AG08395 (cell line): ENCODE data around the gene CLDN9.

Source experiments
- DNase-seq: peaks from one replicate; pipeline ENCODE4 v3.0.0; 2012; ENCODE audit warnings: mixed read lengths, low spot score

Gene CLDN9, protein sequence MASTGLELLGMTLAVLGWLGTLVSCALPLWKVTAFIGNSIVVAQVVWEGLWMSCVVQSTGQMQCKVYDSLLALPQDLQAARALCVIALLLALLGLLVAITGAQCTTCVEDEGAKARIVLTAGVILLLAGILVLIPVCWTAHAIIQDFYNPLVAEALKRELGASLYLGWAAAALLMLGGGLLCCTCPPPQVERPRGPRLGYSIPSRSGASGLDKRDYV

DNA sequence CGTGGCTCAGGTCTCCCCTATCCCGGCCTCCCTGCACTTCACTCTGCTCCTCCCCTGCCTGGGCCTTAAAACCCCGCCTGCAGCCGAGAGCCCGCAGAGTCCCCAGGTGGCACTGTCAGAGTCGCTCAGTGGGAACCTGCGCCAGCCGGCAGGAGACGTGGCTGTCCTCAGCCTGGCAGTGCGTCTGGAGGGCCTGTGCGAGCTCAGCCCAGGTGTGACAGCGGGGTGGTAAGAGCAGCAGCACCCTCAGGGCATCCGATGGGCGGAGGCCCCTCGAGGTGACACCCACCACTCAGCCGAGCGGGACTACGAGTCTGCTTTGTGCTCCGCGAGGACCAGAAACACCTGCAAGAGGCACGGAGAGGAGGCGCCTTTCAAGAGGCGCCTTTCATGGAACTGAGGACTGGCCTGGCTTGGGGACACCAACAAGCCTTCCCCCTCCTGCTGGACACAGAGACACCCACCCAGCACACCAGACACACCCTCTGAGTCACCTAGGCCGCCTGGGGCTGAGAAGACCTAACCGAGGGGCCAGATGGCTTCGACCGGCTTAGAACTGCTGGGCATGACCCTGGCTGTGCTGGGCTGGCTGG lies at the start of gene CLDN9:
Gene CLDN9 (plus strand): TSS at position 96 of the 593 bp plus-strand sequence. CDS start 440 bp downstream, at position 536.
- no peak for DNase-seq

- DNase-seq = no peak
These were observed 49.5 kb upstream of the CLDN9 start for GRCh38 chr16:2963074-2963722.

- no peak for DNase-seq
These were observed 48.8 kb upstream of the CLDN9 start, which contains the start of gene KREMEN2 for GRCh38 chr16:2963723-2964474. Gene KREMEN2, plus strand, starts transcription at chr16:2964275. Its CDS starts 246 bp downstream, at chr16:2964521.

GRCh38 chr16:2964475-2965336 lies 48.0 kb upstream of the CLDN9 start:
- no peak for DNase-seq

DNA sequence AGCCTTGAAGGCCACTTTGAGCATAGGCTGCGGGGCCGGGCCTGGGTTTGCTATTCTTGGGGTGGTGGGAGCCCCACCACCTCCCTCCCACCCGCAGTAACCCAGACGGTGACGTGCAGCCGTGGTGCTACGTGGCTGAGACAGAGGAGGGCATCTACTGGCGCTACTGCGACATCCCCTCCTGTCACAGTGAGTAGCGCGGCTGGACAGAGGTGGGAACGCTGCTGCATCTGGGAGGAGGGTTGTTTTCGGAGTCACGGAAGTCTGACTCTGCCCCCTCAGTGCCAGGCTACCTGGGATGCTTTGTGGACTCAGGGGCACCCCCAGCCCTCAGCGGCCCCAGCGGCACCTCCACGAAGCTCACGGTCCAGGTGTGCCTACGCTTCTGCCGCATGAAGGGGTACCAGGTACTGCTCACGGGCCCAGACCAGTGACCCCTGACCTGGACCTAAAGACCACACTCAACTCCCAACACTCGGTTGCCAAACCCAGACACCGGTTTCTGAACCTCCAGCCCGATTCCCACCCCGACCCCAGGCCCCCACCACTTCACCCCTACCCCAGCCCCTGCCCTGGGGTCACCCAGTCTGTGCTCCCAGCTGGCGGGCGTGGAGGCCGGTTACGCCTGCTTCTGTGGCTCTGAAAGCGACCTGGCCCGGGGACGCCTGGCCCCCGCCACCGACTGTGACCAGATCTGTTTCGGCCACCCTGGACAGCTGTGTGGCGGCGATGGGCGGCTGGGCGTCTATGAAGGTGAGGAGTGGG lies 46.5 kb upstream of the CLDN9 start:
- no peak for DNase-seq

- DNase-seq = no peak
These were observed 45.9 kb upstream of the CLDN9 start for GRCh38 chr16:2966808-2967191.

- no peak for DNase-seq
These were observed 45.5 kb upstream of the CLDN9 start for GRCh38 chr16:2967211-2967631.

DNA sequence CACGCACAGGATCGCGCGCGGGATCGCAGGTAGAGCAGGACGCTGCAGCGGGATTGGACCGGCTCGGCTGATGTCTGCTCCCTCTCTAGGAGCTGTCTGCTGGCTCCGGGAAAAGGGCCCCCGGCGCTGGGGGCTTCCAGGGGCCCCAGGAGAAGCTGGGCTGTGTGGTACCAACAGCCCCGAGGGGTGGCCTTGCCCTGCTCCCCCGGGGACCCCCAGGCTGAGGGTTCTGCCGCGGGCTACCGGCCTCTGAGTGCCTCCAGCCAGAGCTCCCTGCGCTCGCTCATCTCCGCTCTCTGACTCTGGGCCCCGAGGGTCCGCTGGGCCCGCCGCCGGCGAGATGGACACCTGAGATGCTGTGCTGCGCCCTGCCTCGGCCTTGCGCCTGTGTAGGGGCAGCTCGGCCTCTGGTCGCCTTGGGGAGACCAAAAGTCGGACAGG lies 45.0 kb upstream of the CLDN9 start:
- no peak for DNase-seq

GRCh38 chr16:2968368-2968737 lies 44.4 kb upstream of the CLDN9 start:
- no peak for DNase-seq

DNA sequence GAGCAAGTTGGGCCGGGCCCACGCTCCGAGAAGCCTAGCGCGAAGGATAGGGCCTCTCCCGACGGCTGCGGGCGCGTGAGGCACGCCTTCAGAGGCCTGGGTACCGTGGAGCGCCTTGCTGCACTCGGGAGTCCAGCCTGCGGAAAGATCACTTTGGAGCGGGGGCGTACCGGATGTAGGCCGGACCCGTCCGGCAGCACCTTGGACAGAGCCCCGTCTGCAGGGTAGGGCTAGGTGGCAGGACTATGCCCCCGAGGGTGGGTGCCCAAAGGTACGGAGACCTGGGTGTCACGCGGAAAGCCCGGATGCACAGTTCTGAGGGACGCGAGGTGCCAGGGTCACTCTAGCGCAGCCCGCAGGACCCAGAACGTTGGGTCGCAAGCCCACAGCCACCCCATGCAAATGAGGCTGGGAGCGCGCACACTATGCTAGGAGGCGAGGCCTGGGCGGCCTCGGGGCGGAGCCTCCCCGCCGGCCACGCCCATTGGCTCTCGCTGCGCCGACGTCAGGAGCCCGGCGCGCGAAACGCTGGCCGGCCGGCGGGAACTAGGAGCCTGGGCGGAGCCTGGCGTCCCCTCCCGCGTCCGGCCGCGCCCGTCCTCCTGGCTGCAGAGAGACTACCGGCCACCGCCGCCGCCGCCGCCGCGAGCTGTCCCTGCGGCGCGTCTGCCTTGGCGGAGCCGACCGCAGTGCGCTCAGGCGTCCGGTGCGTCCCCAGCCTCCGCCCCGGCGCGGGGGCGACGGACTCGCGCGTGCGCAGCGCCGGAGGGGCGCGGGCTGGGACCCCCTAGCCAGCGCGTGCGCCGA lies 43.8 kb upstream of the CLDN9 start, which contains the start of gene PAQR4:
Gene PAQR4 (plus strand): TSS at position 611 of the 807 bp plus-strand sequence. CDS start 327 bp downstream, outside the sequence.
- DNase-seq = peak; percentile 96

- peak; percentile 41 for DNase-seq
These were observed 42.9 kb upstream of the CLDN9 start for GRCh38 chr16:2969545-2970521.

DNA sequence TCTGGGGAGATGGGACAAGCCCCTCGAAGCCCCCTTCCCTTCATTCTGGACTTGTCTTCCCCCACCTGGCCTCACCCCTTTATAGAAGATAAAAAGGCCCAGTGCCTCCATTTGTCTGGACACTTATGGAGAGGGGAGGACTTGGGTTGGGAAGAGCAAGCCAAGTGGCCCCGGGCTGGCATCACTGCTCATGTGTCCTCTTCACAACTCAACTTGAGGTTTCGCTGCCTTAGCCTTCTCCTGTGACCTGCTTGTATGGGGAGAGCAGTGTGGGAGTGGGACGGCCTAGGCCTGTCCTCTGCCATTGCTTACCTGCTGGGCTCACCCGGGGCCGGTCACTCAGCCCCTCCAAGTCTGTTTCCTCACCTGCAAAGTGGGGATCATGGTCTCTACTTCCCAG lies 42.2 kb upstream of the CLDN9 start:
- DNase-seq = no peak

DNA sequence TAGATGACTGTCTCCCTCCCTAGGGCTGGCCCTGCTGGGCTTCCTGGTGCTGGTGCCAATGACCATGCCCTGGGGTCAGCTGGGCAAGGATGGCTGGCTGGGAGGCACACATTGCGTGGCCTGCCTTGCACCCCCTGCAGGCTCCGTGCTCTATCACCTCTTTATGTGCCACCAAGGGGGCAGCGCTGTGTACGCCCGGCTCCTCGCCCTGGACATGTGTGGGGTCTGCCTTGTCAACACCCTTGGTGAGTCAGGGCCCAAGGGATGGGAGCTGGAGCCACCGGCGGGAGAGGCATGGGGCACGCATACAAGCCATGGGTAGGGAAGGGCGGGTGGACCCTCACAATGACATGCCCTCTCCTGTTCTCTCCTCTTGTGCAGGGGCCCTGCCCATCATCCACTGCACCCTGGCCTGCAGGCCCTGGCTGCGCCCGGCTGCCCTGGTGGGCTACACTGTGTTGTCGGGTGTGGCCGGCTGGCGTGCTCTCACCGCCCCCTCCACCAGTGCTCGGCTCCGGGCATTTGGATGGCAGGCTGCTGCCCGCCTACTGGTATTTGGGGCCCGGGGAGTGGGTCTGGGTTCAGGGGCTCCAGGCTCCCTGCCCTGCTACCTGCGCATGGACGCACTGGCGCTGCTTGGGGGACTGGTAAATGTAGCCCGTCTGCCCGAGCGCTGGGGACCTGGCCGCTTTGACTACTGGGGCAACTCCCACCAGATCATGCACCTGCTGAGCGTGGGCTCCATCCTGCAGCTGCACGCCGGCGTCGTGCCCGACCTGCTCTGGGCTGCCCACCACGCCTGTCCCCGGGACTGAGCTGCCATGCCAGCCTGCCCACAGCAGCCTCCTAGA lies 41.4 kb upstream of the CLDN9 start:
- DNase-seq = no peak

DNA sequence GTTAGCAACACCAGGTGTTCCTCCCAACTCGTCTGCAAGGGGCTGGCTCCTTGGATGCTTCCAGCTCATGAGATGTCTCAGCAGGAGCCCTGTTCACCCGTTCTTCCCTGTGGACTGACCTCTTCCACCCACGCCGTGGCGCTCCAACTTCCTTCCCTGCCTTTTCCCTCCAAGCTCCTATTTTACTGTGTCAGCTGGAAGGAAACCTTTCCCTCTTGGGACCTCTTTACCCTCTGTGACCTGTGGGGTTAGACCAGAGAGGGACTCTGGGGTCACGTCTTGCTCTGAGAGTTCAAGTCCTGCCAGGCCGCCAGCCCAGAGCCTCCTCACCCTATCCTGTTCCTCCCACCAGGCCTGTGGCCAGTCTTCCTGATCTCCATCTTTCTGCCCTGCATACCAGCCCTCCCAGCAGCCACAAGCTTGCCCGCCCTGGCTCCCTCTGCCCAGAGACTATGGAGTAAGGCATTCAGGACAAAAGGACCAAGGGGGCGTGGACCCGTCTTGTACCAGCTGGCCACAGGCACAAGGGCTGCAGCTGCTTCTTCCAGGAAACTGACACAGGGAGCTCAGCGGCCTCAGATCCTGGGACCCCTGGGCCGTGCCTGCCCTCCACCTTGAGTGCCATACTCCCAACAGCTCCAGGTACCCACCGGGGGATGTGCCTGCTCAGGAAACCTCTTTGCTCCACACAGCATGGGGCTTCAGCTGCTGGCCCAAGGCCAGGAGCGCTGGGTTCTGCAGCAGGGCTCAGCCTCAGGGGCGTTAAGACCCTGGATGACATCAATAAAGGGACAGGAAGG lies 40.5 kb upstream of the CLDN9 start:
- DNase-seq = no peak

- no peak for DNase-seq
These were observed 39.6 kb upstream of the CLDN9 start for GRCh38 chr16:2973093-2973492.

DNA sequence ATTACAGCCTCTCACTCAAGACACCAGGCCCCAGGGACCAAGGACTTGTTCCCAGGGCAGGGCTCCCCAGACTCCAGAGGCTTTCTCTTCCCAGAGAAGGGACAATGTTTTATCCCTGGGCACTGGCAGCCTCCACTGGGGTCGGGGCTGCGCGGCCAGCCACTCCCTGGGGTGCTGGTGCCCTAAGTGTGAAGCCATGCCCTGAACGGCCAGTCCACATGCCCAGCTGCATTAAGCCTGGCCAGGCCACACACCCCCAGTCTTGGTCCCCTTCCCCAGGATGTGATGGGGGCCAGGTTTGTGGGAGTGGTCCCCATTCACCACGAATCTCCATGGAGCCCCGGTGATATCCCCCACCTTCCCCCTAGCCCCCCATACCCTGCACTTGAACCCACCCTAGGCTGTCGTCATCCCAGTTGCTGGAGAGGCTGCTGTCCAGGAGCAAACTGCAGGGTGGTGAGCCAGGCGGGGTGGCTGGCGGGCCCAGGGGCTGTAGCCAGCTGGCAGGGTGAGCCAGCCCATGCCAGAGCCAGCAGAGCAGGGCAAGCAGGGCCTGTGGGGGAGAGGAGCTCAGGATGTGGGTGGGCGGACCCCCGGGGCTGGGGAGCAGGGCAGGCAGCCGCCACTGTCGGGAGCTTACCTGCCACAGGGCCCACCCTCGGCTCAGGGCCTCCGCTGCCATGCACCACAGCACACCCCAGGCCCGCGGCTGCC lies 39.0 kb upstream of the CLDN9 start:
- no peak for DNase-seq
